OCI-LY1 (cell line): ENCODE data around the gene TYSND1.
A peak's percentile ranks its signal among the peaks of the same experiment; 100 is the strongest.

ENCODE experiments used
- H2AFZ ChIP-seq: fragments of 200-600 bp; sonication (generic), shearing (Covaris generic); 2 replicates; pipeline ENCODE4 v1.6.0; 2014; ENCODE audit warnings: antibody characterized with exemption, mild to moderate bottlenecking, low read length
- H3F3A ChIP-seq: fragments of 200-600 bp; sonication (generic), shearing (Covaris generic); 2 replicates; pipeline ENCODE4 v1.6.0; 2014; ENCODE audit warnings: mild to moderate bottlenecking, antibody characterized with exemption, low read length, moderate library complexity; ENCODE audit not compliant: insufficient read depth
- H3K27ac ChIP-seq: fragments of 200-600 bp; sonication (generic); 2 replicates; pipeline ENCODE4 v1.5.1; 2014; ENCODE audit warnings: low read length, mixed run types, mild to moderate bottlenecking, low read depth; ENCODE audit not compliant: poor library complexity, severe bottlenecking
- H3K27me3 ChIP-seq: fragments of 200-600 bp; sonication (generic); 2 replicates; pipeline ENCODE4 v1.6.0; 2014; ENCODE audit warnings: antibody characterized with exemption, mild to moderate bottlenecking, low read length, moderate library complexity; ENCODE audit not compliant: insufficient read depth
- H3K36me3 ChIP-seq: fragments of 200-600 bp; sonication (generic); 2 replicates; pipeline ENCODE4 v1.6.1; 2014; ENCODE audit warnings: mild to moderate bottlenecking, antibody characterized with exemption, low read length, moderate library complexity, mixed read lengths; ENCODE audit not compliant: insufficient read depth
- H3K4me1 ChIP-seq: fragments of 200-600 bp; sonication (generic); 2 replicates; pipeline ENCODE4 v1.5.1; 2014; ENCODE audit warnings: mild to moderate bottlenecking, low read length, moderate library complexity; ENCODE audit not compliant: insufficient read depth, severe bottlenecking
- H3K4me2 ChIP-seq: fragments of 200-600 bp; sonication (generic), shearing (Covaris generic); 2 replicates; pipeline ENCODE4 v1.6.1; 2014; ENCODE audit warnings: low read length
- H3K4me3 ChIP-seq: fragments of 200-600 bp; sonication (generic); 2 replicates; pipeline ENCODE4 v1.5.1; 2014; ENCODE audit warnings: low read length, low read depth, mild to moderate bottlenecking, mixed read lengths; ENCODE audit not compliant: poor library complexity, severe bottlenecking
- H3K79me2 ChIP-seq: fragments of 200-600 bp; shearing (Covaris generic); 2 replicates; pipeline ENCODE4 v1.6.1; 2016; ENCODE audit warnings: mixed run types, low read length, mixed read lengths; ENCODE audit not compliant: insufficient read depth
- H3K9ac ChIP-seq: fragments of 200-600 bp; sonication (generic), shearing (Covaris generic); 2 replicates; pipeline ENCODE4 v1.6.1; 2014; ENCODE audit warnings: mild to moderate bottlenecking, low read length, mixed read lengths
- H3K9me2 ChIP-seq: fragments of 200-600 bp; sonication (generic), shearing (Covaris generic); 2 replicates; pipeline ENCODE4 v1.6.1; 2014; ENCODE audit warnings: low read depth, mild to moderate bottlenecking, low read length, mixed read lengths
- H3K9me3 ChIP-seq: fragments of 200-600 bp; shearing (Covaris generic); 2 replicates; pipeline ENCODE4 v1.6.1; 2014; ENCODE audit warnings: low read length, mixed read lengths
- H4K20me1 ChIP-seq: fragments of 200-600 bp; sonication (generic), shearing (Covaris generic); 2 replicates; pipeline ENCODE4 v1.6.0; 2016; ENCODE audit warnings: mild to moderate bottlenecking, low read length; ENCODE audit not compliant: insufficient read depth
- CTCF ChIP-seq: fragments of 200-600 bp; sonication (generic), shearing (Covaris generic); IDR thresholded peaks from 2 replicates; pipeline ENCODE4 v1.5.1; 2017; ENCODE audit warnings: mild to moderate bottlenecking, antibody characterized with exemption, low read length, moderate library complexity, mixed read lengths
- EZH2 ChIP-seq: fragments of 200-600 bp; sonication (generic), shearing (Covaris generic); IDR thresholded peaks from 2 replicates; pipeline ENCODE4 v1.8.0; 2017; ENCODE audit warnings: borderline replicate concordance, mixed run types, mild to moderate bottlenecking, antibody characterized with exemption, low read length, moderate library complexity, mixed read lengths

The TYSND1 gene

DNA sequence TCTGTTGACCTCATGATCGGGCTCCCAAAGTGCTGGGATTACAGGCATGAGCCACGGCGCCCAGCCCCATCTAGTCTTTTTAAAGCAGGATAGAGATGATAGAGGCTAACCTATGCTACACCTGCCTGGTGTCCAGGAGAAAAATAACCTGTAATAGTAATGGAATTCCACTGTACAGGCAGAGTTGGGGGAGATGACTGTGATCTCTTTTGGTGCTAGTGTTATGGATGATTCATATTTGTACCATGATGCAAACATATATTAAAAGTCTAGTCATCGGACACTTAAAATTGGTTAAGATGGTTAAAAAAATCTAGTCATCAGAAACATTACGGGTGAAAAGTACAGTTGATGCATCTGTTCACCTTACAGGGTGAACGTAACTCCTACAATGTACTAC, 29.9 kb upstream of the TYSND1 start:
- no peaks in the 10 kb centered on the region for H3K9me3 ChIP-seq
- H4K20me1 ChIP-seq: no peaks in the 10 kb centered on the region
- no peaks in the 10 kb centered on the region for H3K79me2 ChIP-seq
- H3K9me2 ChIP-seq: no peaks in the 10 kb centered on the region
- H3K4me2 ChIP-seq: no peak overlapping the region
- H3K4me3 ChIP-seq: no peak overlapping the region
- H3K4me1 ChIP-seq: peaks cover 13% of the 10 kb centered on the region
- H3K27me3 ChIP-seq: no peaks in the 10 kb centered on the region; the same call in 1 of the 2 replicates
- no peak overlapping the region for H2AFZ ChIP-seq
- no peaks in the 10 kb centered on the region for H3K36me3 ChIP-seq
- TF ChIP-seq CTCF (no peak), EZH2 (no peak)
- no peak overlapping the region for H3K9ac ChIP-seq
- H3K27ac ChIP-seq: no peak overlapping the region
- no peaks in the 10 kb centered on the region for H3F3A ChIP-seq

DNA sequence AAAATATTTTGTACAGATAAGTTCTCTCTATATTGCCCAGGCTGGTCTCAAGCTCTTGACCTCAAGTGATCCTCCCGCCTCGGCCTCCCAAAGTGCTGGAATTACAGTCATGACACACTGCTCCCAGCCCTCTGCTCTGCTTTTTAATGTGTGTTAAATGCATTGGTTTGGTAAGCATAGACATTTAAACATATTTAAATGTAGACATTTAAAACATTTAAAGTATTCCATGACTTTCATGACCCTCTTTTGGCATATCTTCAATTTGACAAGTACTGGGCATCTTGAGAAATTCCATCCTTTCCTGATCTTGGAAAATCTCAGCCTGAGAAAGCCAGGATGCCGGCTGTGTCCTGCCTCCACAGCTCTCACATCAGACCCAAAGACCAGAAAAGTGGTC, 29.0 kb upstream of the TYSND1 start:
- no peaks in the 10 kb centered on the region for H3K9me2 ChIP-seq
- H3K4me1 ChIP-seq: peaks cover 13% of the 10 kb centered on the region
- no peak overlapping the region for H3K9ac ChIP-seq
- no peak overlapping the region for H3K4me2 ChIP-seq
- no peaks in the 10 kb centered on the region; the same call in 1 of the 2 replicates for H3K27me3 ChIP-seq
- no peak overlapping the region for H3K4me3 ChIP-seq
- no peaks in the 10 kb centered on the region for H3K79me2 ChIP-seq
- H4K20me1 ChIP-seq: no peaks in the 10 kb centered on the region
- H3K9me3 ChIP-seq: no peaks in the 10 kb centered on the region
- H2AFZ ChIP-seq: no peak overlapping the region
- H3F3A ChIP-seq: no peaks in the 10 kb centered on the region
- H3K36me3 ChIP-seq: no peaks in the 10 kb centered on the region
- TF ChIP-seq EZH2 (no peak), CTCF (no peak)
- no peak overlapping the region for H3K27ac ChIP-seq

GRCh38 chr10:70174058-70174741, 27.7 kb upstream of the TYSND1 start:
- no peaks in the 10 kb centered on the region for H3K36me3 ChIP-seq
- H2AFZ ChIP-seq: peak overlapping the region; percentile 94
- no peaks in the 10 kb centered on the region for H4K20me1 ChIP-seq
- H3K4me2 ChIP-seq: peak overlapping the region; percentile 14
- no peak overlapping the region for H3K4me3 ChIP-seq
- H3K9ac ChIP-seq: no peak overlapping the region
- no peaks in the 10 kb centered on the region for H3K27me3 ChIP-seq
- H3K9me2 ChIP-seq: no peaks in the 10 kb centered on the region
- peaks cover 8% of the 10 kb centered on the region for H3K79me2 ChIP-seq
- no peak for TF ChIP-seq CTCF
- no peaks in the 10 kb centered on the region for H3K9me3 ChIP-seq
- H3K27ac ChIP-seq: no peak overlapping the region
- peaks cover 17% of the 10 kb centered on the region for H3K4me1 ChIP-seq
- H3F3A ChIP-seq: no peaks in the 10 kb centered on the region
